Smooth muscle cell (in vitro differentiated cells): Measurements from ENCODE around the gene HSPB6. TPM values are rescaled to one million over a fixed set of nuclear protein-coding genes. Genes with fewer than 3 reads are reported as not detected.

Experiments used
- DNase-seq: peaks from one replicate; lab custom pipeline; 2025; ENCODE audit not compliant: unreplicated experiment; lab: John Stamatoyannopoulos, UW
- H2AFZ ChIP-seq: fragments of 200-600 bp; sonication (generic); 2 replicates; pipeline ENCODE4 v1.6.0; 2016; ENCODE audit warnings: antibody characterized with exemption, low read depth, mild to moderate bottlenecking
- H3F3A ChIP-seq: fragments of 200-600 bp; sonication (generic); 2 replicates; pipeline ENCODE4 v1.6.0; 2017; ENCODE audit warnings: antibody characterized with exemption, low read depth
- H3K27ac ChIP-seq: fragments of 200-600 bp; sonication (generic); 2 replicates; pipeline ENCODE4 v1.5.1; 2016; ENCODE audit warnings: low read depth, mild to moderate bottlenecking
- H3K27me3 ChIP-seq: fragments of 200-600 bp; sonication (generic); 2 replicates; pipeline ENCODE4 v1.6.1; 2016; ENCODE audit warnings: low read depth, mild to moderate bottlenecking
- H3K36me3 ChIP-seq: fragments of 200-600 bp; sonication (generic); 2 replicates; pipeline ENCODE4 v1.5.1; 2016; ENCODE audit warnings: low read depth
- H3K4me1 ChIP-seq: fragments of 200-600 bp; sonication (generic); 2 replicates; pipeline ENCODE4 v1.5.1; 2016; ENCODE audit warnings: low read depth
- H3K4me2 ChIP-seq: fragments of 200-600 bp; sonication (generic); 2 replicates; pipeline ENCODE4 v1.6.0; 2016; ENCODE audit warnings: mild to moderate bottlenecking
- H3K4me3 ChIP-seq: fragments of 200-600 bp; sonication (generic); 2 replicates; pipeline ENCODE4 v1.5.1; 2016; ENCODE audit warnings: mild to moderate bottlenecking
- H3K79me2 ChIP-seq: fragments of 200-600 bp; sonication (generic); 2 replicates; pipeline ENCODE4 v1.6.0; 2016; ENCODE audit warnings: low read depth, mild to moderate bottlenecking
- H3K9ac ChIP-seq: fragments of 200-600 bp; sonication (generic); 2 replicates; pipeline ENCODE4 v1.6.0; 2016; ENCODE audit warnings: low read depth
- H3K9me3 ChIP-seq: fragments of 200-600 bp; sonication (generic); replicated peaks from 2 replicates; pipeline ENCODE4 v1.5.1; 2016; ENCODE audit warnings: low read depth
- H4K20me1 ChIP-seq: fragments of 200-600 bp; sonication (generic); 2 replicates; pipeline ENCODE4 v1.6.0; 2016; ENCODE audit warnings: low read depth
- CTCF ChIP-seq: fragments of 200-600 bp; sonication (generic); IDR thresholded peaks from 2 replicates; pipeline ENCODE4 v1.5.1; 2017; ENCODE audit warnings: borderline replicate concordance, mild to moderate bottlenecking, antibody characterized with exemption; ENCODE audit not compliant: insufficient read depth, poor library complexity, severe bottlenecking
- WGBS: methylation state at CpG from one replicate; pipeline ENCODE4 v1.1.7; 2016; ENCODE audit warnings: low lambda C conversion rate; 5-methylcytosine and 5-hydroxymethylcytosine counted together
- polyA plus RNA-seq: library from polyadenylated mRNA; unstranded; fragments of >200 nt; fragmentation: Nextera tagmentation; extraction: Ambion mirVana; gene quantifications from 2 replicates; pipeline ENCODE4 v1.2.1, GENCODE V29; 2016
- total RNA-seq: library from RNA; depleted of rRNA; stranded (reverse); fragments of >200 nt; gene quantifications from 2 replicates; pipeline ENCODE4 v1.2.3, GENCODE V29; 2014

Gene HSPB6
- total and polyA plus RNA-seq, 2 experiments from 2014 or later: 19.1 to 254 TPM

GRCh38 chr19:35790981-35791813, 34.4 kb upstream of the HSPB6 start:
- Histone ChIP-seq H3K4me1 (no peaks in the 10 kb centered on the region), H3K9me3 (no peaks in the 10 kb centered on the region), H3K4me2 (no peak overlapping the region), H3K36me3 (no peaks in the 10 kb centered on the region), H3K27me3 (peaks cover 3% of the 10 kb centered on the region), H3K9ac (no peak overlapping the region), H2AFZ (no peak overlapping the region), H3K27ac (no peak overlapping the region), H3F3A (no peaks in the 10 kb centered on the region), H4K20me1 (no peaks in the 10 kb centered on the region), H3K79me2 (no peaks in the 10 kb centered on the region), H3K4me3 (no peak overlapping the region)
- 78% methylated on average over 18 of the region's 20 CpGs for WGBS
- DNase-seq: no peak
- TF ChIP-seq CTCF: no peak

- DNase-seq: no peak
- Histone ChIP-seq H3K9me3 (no peaks in the 10 kb centered on the region), H3K4me2 (no peak overlapping the region), H3K79me2 (no peaks in the 10 kb centered on the region), H3K4me1 (no peaks in the 10 kb centered on the region), H3K4me3 (no peak overlapping the region), H3F3A (no peaks in the 10 kb centered on the region), H3K36me3 (no peaks in the 10 kb centered on the region), H3K27me3 (no peaks in the 10 kb centered on the region), H3K27ac (no peak overlapping the region), H3K9ac (no peak overlapping the region), H4K20me1 (no peaks in the 10 kb centered on the region), H2AFZ (no peak overlapping the region)
- TF ChIP-seq CTCF: no peak
- WGBS: 84% methylated on average over 19 of the region's 19 CpGs
Observed at GRCh38 chr19:35789978-35790944, 33.4 kb upstream of the HSPB6 start.

- no peaks in the 10 kb centered on the region for H4K20me1 ChIP-seq
- TF ChIP-seq CTCF: no peak
- H3K4me2 ChIP-seq: no peak overlapping the region
- no peaks in the 10 kb centered on the region for H3K27me3 ChIP-seq
- no peak overlapping the region for H3K9ac ChIP-seq
- no peaks in the 10 kb centered on the region for H3K9me3 ChIP-seq
- no peaks in the 10 kb centered on the region for H3F3A ChIP-seq
- 90% methylated on average over 11 of the region's 11 CpGs for WGBS
- no peaks in the 10 kb centered on the region for H3K4me1 ChIP-seq
- DNase-seq: no peak
- no peak overlapping the region for H3K4me3 ChIP-seq
- H3K36me3 ChIP-seq: no peaks in the 10 kb centered on the region
- H2AFZ ChIP-seq: no peak overlapping the region
- H3K79me2 ChIP-seq: no peaks in the 10 kb centered on the region
- no peak overlapping the region for H3K27ac ChIP-seq
Observed at GRCh38 chr19:35789195-35789977, 32.6 kb upstream of the HSPB6 start.
